GM12874 (cell line): ENCODE data around the gene BRD3.

Source experiments
- TF ChIP-seq, protein P1 (sequence below): IDR thresholded peaks from 2 replicates; pipeline ENCODE4 v1.5.1; 2011; ENCODE audit warnings: low read depth, mild to moderate bottlenecking, control low read depth, low read length, moderate library complexity; ENCODE audit not compliant: insufficient read depth

Gene BRD3

DNA sequence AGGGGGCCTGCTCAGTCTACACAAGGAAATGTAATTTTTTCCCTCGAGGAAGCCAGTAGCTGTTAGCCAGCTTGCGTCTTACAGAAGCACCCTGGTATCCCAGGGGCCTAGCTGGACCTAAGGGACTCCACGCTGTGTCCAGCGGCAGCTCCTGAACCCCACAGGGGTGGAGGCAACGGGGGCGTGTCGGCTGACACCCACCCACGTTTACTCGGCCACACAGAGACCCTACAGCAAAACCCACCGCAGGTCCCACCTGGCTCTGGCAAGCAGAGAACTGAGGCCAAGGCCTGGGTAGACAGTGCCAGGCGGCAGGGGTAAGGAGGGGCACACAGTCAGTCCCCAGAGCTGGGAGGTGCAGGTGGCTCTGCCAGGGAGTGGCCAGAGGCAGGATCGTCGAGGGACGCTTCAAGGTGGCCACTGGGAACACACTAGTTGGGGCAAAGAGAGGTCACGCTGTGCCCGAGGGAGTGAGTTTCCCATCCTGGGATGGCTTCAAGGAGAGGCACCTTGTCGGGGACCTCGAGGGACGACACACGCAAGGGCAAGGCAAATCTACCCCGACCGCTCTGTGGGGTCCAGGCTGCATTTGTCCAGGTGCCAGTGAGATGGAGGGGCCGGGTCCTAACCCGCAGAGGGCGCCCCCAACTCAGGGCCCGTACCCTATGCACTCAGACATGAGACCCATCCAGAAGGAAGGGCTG lies 21.8 kb downstream of the BRD3 start:
- TF ChIP-seq, protein P1, sequence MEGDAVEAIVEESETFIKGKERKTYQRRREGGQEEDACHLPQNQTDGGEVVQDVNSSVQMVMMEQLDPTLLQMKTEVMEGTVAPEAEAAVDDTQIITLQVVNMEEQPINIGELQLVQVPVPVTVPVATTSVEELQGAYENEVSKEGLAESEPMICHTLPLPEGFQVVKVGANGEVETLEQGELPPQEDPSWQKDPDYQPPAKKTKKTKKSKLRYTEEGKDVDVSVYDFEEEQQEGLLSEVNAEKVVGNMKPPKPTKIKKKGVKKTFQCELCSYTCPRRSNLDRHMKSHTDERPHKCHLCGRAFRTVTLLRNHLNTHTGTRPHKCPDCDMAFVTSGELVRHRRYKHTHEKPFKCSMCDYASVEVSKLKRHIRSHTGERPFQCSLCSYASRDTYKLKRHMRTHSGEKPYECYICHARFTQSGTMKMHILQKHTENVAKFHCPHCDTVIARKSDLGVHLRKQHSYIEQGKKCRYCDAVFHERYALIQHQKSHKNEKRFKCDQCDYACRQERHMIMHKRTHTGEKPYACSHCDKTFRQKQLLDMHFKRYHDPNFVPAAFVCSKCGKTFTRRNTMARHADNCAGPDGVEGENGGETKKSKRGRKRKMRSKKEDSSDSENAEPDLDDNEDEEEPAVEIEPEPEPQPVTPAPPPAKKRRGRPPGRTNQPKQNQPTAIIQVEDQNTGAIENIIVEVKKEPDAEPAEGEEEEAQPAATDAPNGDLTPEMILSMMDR: no peak

DNA sequence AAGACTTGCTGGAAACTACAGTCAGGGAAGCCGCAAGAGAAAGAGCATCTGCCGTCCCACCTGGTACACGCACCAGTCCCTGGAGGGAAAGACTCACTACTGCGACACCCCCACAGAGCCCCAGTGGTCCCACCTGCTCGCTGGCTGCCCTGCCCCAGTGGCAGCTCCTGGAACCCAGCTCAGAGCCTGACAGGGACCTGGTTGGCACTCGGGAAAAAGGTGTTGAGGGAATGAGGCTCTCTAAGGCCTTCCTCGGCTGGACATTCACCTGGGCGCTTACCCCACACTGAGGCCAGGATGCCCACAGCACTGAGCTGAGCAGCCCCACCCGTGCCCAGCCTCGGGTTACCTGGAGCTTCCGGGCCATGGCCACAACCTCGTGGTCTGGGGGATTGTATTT lies 22.9 kb downstream of the BRD3 start:
- TF ChIP-seq, protein P1: no peak

DNA sequence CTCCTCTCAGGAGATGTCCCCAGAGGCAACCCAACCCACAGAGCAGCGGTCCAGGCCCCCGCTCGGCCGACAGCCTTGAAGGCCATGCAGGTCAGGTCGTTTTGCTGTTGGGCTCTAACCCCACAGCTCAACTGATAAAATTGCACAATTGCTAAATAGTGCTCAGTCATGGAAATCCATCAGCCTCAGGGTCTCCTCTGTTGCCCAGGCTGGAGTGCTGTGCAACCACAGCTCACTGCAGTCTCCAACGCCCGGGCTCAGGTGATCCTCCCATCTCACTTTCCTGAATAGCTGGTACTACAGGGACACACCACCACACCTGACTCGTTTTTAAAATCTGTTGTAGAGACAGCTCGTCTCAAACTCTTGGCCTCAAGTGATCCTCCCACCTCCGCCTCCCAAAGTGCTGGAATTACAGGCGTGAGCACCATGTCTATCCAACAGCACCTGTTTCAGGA lies 24.3 kb downstream of the BRD3 start:
- TF ChIP-seq, protein P1: no peak

DNA sequence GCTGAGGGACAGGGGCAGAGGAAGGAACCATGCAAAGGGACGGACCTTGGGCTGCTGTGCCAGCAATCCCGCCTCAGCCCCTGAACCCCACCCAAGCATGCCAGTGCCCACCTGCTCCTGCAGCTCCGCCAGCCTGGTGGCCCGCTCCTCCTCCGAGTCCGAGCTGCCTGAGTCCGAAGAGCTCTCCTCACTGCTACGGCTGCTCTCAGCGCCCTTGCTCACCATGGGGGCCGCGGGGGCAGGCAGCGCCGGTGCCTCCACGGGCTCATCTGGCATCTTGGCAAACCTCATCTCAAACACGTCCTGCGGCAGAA lies 26.2 kb downstream of the BRD3 start:
- TF ChIP-seq, protein P1: no peak

DNA sequence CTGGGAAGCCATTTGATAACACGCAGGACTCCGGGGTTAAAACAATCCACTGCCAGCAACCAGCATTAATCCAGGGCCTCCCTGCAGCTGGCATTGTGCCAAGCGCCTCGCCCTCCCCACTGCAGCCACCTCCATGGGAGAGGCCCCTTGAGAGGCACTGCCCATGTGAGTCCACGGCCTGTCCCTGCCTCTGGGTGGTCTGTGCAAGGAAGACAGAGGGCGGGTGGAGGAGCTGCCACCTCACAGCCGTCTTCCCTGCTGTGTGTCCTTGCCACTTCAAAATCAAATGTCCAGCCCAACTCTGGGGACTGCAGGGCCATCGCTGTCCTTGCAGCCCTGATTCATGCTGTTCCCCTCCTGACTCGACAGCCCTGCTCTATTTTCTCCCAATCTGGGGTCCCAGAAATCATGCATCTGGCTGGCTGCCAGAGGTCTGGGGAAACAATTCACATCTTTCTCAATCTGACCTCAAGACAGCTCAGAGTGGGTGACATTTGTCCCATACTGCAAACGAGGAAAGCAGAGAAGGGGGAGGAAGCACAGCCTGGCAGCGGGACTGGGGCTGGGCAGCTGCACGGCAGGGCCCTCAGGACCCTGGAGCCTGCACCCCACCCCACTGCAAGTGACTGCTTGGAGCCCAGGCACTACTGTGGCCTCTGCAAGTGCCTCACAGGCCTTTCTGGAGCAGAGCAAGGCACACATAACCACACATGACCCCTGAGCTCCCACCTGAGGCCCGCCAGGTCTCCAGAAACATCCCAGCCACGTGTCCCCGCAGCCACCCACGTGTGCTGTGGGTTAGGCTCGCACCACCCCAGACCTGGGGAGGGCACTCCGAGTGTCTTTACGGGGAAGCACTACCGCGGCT lies 26.8 kb downstream of the BRD3 start:
- TF ChIP-seq, protein P1: no peak

DNA sequence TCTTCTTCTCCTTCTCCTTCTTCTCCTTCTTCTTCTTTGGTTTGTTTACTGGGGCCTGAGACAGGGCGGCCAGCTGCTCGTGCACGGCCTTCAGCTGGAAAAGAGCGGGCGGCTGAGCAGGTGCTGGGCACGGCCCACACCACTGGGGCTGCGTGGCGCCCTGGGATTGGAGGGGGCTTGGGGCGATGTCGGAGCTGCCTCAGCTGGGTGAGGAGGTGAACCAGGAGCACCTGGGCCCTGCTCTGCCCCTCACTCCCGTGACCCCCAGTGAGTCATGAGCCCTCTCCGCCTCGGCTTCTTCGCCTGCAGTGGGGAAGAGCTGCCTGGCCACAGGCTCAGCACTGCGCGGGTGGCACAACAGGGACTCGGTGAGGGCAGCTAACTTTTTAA lies 27.7 kb downstream of the BRD3 start:
- TF ChIP-seq, protein P1: no peak

DNA sequence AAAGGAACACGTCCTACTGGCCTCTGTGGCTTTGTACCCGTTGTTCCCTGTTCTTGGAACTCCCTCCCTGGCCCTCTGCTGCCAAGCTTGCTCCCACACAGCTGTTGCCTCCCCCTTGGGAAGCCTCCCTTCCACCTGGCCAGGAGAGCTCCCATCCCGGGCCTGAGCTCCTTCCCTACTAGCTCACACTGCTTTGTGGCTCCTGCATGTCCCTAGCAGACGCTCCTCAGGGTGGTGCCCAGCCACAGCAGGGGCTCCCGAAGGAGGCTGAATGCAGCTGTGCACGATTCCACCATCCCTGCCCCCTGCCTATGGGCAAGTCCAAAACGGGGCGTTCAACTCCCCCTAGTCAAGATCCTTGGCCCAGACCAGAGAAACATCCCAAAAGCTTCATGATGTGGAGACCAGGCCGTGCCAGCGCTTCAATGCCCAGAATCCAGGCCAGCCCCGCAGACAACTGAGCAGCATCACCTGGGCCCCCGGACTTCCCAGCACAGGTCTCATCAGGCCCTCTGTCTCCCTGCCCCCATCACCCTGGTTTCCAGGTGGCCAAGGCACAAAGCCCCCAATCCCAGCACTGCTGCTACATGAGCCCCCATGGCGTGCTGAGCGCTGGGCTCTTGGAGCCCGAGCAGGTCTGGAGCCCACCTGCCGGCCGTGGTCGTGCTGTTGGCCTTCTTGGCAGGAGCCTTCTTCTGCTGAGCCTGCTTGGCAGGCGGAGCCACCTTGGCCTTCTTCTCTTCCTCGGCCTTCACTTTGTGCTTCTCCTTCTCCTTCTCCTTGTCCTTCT lies 28.2 kb downstream of the BRD3 start:
- TF ChIP-seq, protein P1: no peak
